PC-9 (cell line): ENCODE data around the gene DLGAP1. TPM values are rescaled to one million over a fixed set of nuclear protein-coding genes. Genes with fewer than 3 reads are reported as not detected.

Source experiments
- BruUV-seq: library from RNA; stranded (reverse); fragments of 400-500 nt; replicated peaks from 2 replicates; lab custom pipeline; 2021; lab: Mats Ljungman, UMichigan
- CTCF ChIA-PET: fragments of 300-600 bp; sonication (Branson Sonifier 250); formaldehyde crosslinking; loops from one replicate; lab custom pipeline; 2022; ENCODE audit warnings: antibody characterized with exemption; lab: Charles Lee
- POLR2A ChIA-PET: fragments of 300-600 bp; sonication (Branson Sonifier 250); formaldehyde crosslinking; loops from one replicate; lab custom pipeline; 2022; ENCODE audit warnings: antibody characterized with exemption; ENCODE audit not compliant: unreplicated experiment; lab: Charles Lee
- DNase-seq, 2 experiments: peaks; one replicate each; pipeline versions ENCODE4 v3.0.0 to v3.0.0-alpha.2; 2015 to 2022; ENCODE audit warnings: mixed read lengths in 1 of 2
- H2AFZ ChIP-seq: fragments of 200-600 bp; sonication (generic); 2 replicates; pipeline ENCODE4 v1.8.1; 2017; ENCODE audit warnings: antibody characterized with exemption
- H3F3A ChIP-seq: fragments of 200-600 bp; sonication (generic); 2 replicates; pipeline ENCODE4 v1.8.1; 2017; ENCODE audit warnings: antibody characterized with exemption, mild to moderate bottlenecking, low read depth; ENCODE audit not compliant: insufficient read depth
- H3K27ac ChIP-seq: fragments of 200-600 bp; sonication (generic); 2 replicates; pipeline ENCODE4 v1.6.1; 2016; ENCODE audit warnings: mixed run types
- H3K27me3 ChIP-seq: fragments of 200-600 bp; sonication (generic); 2 replicates; pipeline ENCODE4 v1.6.1; 2016; ENCODE audit warnings: low read depth, mixed run types; ENCODE audit not compliant: insufficient read depth
- H3K36me3 ChIP-seq: fragments of 200-600 bp; sonication (generic); 2 replicates; pipeline ENCODE4 v1.6.1; 2016; ENCODE audit warnings: low read depth, mixed run types
- H3K4me1 ChIP-seq: fragments of 200-600 bp; sonication (generic); replicated peaks from 2 replicates; pipeline ENCODE4 v1.6.1; 2016; ENCODE audit warnings: mixed run types; ENCODE audit not compliant: insufficient read depth
- H3K4me2 ChIP-seq: fragments of 200-600 bp; sonication (generic); 2 replicates; pipeline ENCODE4 v1.6.1; 2017; ENCODE audit warnings: mixed run types
- H3K4me3 ChIP-seq: fragments of 200-600 bp; sonication (generic); 2 replicates; pipeline ENCODE4 v1.6.1; 2016; ENCODE audit warnings: mixed run types
- H3K79me2 ChIP-seq: fragments of 200-600 bp; sonication (generic); 2 replicates; pipeline ENCODE4 v1.6.1; 2017; ENCODE audit warnings: low read depth, mixed run types
- H3K9me2 ChIP-seq: fragments of 200-600 bp; sonication (generic); 2 replicates; pipeline ENCODE4 v1.8.1; 2017; ENCODE audit warnings: mild to moderate bottlenecking; ENCODE audit not compliant: insufficient read depth
- H3K9me3 ChIP-seq: fragments of 200-600 bp; sonication (generic); 2 replicates; pipeline ENCODE4 v1.8.1; 2016; ENCODE audit warnings: low read depth; ENCODE audit not compliant: insufficient read depth
- H4K20me1 ChIP-seq: fragments of 200-600 bp; sonication (generic); 2 replicates; pipeline ENCODE4 v1.8.1; 2017; ENCODE audit not compliant: insufficient read depth
- EZH2 ChIP-seq: fragments of 200-600 bp; sonication (generic); IDR thresholded peaks from 2 replicates; pipeline ENCODE4 v1.8.0; 2017; ENCODE audit warnings: antibody characterized with exemption, low read depth
- intact Hi-C: fragments of 100-400 bp; cut with micrococcal nuclease; formaldehyde crosslinking; loops from one replicate; pipeline ENCODE4 v1.10.0; 2022; ENCODE audit not compliant: unreplicated experiment
- total RNA-seq: library from RNA; stranded (reverse); gene quantifications from 2 replicates; pipeline ENCODE4 v1.2.3, GENCODE V29; 2021
- TF ChIP-seq, protein P1 (sequence below): fragments of 200-600 bp; sonication (generic); conservative IDR thresholded peaks from 2 replicates; pipeline ENCODE4 v1.6.1; 2017; ENCODE audit warnings: mixed run types, antibody characterized with exemption, mild to moderate bottlenecking, moderate library complexity

DLGAP1 gene
- total RNA-seq, 1 experiment from 2014 or later, result not detected

DNA sequence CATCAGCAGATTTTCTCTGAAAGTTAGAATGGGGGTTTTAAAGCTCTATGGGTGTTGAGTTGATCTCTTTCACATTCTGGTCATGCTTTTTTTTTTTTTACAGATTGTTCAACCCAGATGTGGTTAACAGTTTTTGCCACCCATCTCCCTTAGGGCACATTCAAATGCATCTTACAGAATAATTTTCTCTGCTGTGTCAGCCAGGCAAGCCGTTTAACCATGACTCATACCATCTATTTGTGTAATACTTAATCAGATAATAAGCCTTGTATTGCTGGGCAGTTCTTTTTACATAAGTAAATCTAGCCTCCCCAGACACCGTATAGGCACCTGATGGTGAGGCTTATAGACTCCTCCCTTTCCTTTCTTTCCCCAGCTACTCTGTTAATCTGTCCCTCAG, 943.1 kb downstream of the DLGAP1 start:
- DNase-seq, result peak; percentile 51 to 81
- Histone ChIP-seq H3K36me3 (no peaks in the 10 kb centered on the region), H2AFZ (no peak overlapping the region), H3K4me3 (no peak overlapping the region), H3K4me2 (peak overlapping the region; percentile 37), H3K4me1 (peaks cover 16% of the 10 kb centered on the region), H3K9me3 (no peaks in the 10 kb centered on the region), H3K27ac (0 out of 2 replicates have a peak overlapping the region, but pooled peaks have one; percentile 6), H4K20me1 (no peaks in the 10 kb centered on the region), H3K9me2 (no peaks in the 10 kb centered on the region), H3F3A (peaks cover 16% of the 10 kb centered on the region), H3K27me3 (no peaks in the 10 kb centered on the region), H3K79me2 (no peaks in the 10 kb centered on the region)
- TF ChIP-seq, protein P1, sequence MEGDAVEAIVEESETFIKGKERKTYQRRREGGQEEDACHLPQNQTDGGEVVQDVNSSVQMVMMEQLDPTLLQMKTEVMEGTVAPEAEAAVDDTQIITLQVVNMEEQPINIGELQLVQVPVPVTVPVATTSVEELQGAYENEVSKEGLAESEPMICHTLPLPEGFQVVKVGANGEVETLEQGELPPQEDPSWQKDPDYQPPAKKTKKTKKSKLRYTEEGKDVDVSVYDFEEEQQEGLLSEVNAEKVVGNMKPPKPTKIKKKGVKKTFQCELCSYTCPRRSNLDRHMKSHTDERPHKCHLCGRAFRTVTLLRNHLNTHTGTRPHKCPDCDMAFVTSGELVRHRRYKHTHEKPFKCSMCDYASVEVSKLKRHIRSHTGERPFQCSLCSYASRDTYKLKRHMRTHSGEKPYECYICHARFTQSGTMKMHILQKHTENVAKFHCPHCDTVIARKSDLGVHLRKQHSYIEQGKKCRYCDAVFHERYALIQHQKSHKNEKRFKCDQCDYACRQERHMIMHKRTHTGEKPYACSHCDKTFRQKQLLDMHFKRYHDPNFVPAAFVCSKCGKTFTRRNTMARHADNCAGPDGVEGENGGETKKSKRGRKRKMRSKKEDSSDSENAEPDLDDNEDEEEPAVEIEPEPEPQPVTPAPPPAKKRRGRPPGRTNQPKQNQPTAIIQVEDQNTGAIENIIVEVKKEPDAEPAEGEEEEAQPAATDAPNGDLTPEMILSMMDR, result no peak
- no peak for TF ChIP-seq EZH2
- ChIA-PET CTCF (interaction anchor here (0.8 kb wide), 1 partner anchor 112 kb away, joined by 7 read pairs; no protein-coding TSS in a partner anchor), POLR2A (interaction anchor here (0.6 to 0.7 kb wide), 2 partner anchors 130 to 228 kb away, joined by 3 to 4 read pairs; no protein-coding TSS in a partner anchor)
- no TSS peak for BruUV-seq
- intact Hi-C loops, result no loop called here

DNA sequence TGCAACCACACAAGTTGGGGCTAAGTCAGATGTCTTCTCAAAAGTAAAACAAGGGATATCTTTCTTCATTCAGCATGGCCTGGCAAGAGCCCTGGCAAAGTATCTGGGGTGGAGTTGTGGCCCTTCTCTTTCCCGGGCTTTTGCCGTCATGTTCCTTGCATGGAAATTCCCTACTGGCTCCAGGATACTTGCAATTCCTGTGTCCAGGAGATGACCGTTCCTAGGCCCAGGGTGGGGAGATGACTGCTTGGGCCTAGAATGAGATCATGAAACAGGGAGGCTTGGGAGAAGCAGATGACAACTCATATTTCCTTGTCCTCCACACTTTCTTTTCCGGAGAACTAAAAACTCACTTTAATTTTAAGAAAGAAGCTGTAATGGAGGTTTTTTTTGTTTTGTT, 944.2 kb downstream of the DLGAP1 start:
- no peak for TF ChIP-seq EZH2
- TF ChIP-seq, protein P1, result no peak
- Histone ChIP-seq H3K79me2 (no peaks in the 10 kb centered on the region), H3F3A (peaks cover 16% of the 10 kb centered on the region), H3K4me3 (no peak overlapping the region), H3K9me2 (no peaks in the 10 kb centered on the region), H3K9me3 (no peaks in the 10 kb centered on the region), H2AFZ (no peak overlapping the region), H3K27ac (no peak overlapping the region), H3K4me2 (no peak overlapping the region), H3K27me3 (no peaks in the 10 kb centered on the region), H3K36me3 (no peaks in the 10 kb centered on the region), H3K4me1 (peaks cover 16% of the 10 kb centered on the region), H4K20me1 (no peaks in the 10 kb centered on the region)
- CTCF ChIA-PET, result interaction anchor here (0.9 kb wide), 1 partner anchor 29 kb away, joined by 4 read pairs; no protein-coding TSS in a partner anchor
- BruUV-seq, result no TSS peak
- no peak for DNase-seq
- intact Hi-C loops, result no loop called here
- POLR2A ChIA-PET, result no interaction called here

DNA sequence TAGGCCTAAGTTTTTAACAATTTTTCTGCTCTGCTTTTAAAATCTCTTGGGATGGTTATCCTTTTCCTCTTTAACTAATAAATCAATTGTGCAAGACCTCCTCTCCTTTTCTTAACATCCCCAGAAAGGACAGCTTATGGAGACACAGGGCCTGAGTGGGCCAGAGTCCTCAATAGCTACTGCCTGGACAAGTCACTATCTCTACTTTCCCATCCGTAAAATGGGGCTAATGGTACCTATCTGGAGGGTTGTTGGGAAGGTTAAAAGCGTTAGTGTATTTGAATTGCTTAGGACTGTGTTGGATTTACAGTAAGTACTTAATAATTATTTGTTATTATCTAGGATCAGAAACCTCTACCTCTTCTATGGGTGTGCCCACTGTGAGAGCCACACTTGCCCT, 945.1 kb downstream of the DLGAP1 start:
- Histone ChIP-seq H3K9me3 (no peaks in the 10 kb centered on the region), H3K4me3 (no peak overlapping the region), H3K36me3 (no peaks in the 10 kb centered on the region), H3K4me2 (no peak overlapping the region), H2AFZ (no peak overlapping the region), H3F3A (peaks cover 16% of the 10 kb centered on the region), H4K20me1 (no peaks in the 10 kb centered on the region), H3K79me2 (no peaks in the 10 kb centered on the region), H3K9me2 (no peaks in the 10 kb centered on the region), H3K27me3 (no peaks in the 10 kb centered on the region), H3K4me1 (peaks cover 16% of the 10 kb centered on the region), H3K27ac (no peak overlapping the region)
- ChIA-PET CTCF (no interaction called here), POLR2A (interaction anchor here (0.6 kb wide), 1 partner anchor 56 kb away, joined by 5 read pairs; no protein-coding TSS in a partner anchor)
- no peak for DNase-seq
- TF ChIP-seq EZH2, result no peak
- TF ChIP-seq, protein P1, result no peak
- intact Hi-C loops, result no loop called here
- no TSS peak for BruUV-seq
